GM21528 (cell line): ENCODE data around the gene TNFSF10.
"Not testable (repeated sequence)": the region's sequence is repeated elsewhere in the genome, so short reads cannot be mapped to it uniquely, and the experiment has no call there.

Experiments used
- ATAC-seq: cut with Tn5 transposase; IDR thresholded peaks from one replicate; pipeline ENCODE4 v1.9.1; 2021; ENCODE audit warnings: mild to moderate bottlenecking, moderate library complexity; ENCODE audit not compliant: unreplicated experiment, low FRiP score

Gene TNFSF10

DNA sequence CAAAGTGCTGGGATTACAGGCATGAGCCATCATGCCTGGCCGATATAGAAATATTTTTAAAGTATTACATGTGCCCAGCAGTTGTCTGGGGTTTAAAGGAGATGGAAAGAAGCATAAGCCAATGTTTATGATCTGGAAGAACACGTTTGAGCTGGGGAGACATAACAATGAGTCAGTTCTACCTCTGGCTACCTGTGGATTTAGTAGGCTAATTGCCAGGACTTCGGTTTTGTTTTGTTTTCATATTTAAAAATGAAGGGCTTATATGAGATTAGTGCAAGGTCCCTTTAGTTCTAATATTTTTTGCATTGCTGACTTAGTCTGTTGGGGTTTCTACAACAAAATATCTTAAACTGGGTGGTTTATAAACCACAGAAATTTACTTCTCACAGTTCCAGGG, 22.9 kb upstream of the TNFSF10 start:
- ATAC-seq = no peak

DNA sequence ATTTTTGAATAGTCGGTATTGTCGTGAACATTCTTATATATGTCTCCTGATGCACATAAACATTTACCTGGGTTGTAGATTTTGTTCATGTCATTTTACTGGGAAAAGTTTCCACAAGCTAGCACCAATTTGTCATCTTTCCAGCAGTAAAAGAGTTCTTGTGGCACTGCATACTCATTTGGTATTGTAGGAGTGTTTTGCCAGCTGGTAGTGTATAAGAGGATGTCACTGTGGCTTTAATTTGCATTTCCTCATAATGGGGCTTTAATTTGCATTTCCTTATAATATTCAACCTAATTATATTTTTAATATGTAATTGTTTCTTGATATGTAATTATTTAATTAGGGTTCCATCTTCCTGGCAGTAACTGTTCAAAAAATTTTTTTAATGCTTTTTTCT, 21.2 kb upstream of the TNFSF10 start:
- ATAC-seq = no peak

DNA sequence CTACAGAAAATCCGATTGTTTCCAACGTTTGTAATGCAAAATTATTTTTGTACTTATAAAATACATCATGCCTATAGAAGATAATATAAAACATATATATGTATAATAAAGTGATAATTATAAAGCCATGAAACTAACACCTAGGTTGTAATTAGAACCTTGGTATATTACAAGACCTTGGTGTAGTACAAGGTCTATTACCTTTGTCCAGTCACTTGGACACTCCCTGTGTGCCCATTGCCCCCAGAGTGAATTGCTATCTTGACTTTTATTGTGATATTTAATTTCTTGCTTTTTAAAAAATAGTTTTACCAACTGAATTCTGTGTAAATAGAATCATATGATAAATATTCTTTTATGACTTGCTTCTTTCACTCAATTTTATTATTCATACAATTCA, 20.7 kb upstream of the TNFSF10 start:
- no peak for ATAC-seq

DNA sequence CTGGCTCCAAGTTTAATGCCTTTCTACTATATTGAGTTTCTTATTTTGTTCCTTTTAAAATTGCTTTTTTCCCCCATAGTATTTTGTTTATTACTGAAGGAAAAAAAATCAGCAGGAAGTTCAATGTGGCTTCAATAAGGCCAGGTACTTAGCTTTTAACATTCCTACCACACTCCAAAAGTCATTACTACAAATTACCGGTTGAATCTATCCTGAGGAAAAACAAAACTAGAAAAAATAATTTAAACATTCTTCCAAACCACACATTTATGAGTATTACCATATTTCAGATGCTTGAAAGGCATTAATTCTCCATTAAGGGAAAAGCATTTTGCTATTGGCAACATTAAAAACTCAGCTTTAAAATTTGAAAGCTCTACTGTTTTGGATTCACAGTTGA, 20.2 kb upstream of the TNFSF10 start:
- ATAC-seq = no peak

DNA sequence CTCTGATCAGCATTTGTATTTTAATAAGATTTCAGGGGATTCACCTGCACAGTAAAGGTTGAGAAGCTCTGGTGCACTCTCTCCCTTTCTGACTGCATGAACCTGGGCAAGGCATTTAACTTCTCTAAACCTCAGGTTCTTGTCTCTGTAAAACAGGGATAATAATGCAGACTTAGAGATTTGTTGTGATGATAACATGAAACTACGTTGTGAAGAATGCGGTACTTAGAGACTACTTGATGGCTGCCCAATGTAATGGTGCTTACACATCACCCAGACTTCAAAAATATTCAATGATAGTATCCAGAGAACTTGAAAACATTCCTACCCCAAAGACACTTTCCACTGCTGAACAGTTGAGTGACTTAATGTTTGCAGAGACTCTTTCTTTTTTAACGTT, 19.8 kb upstream of the TNFSF10 start:
- ATAC-seq = no peak

DNA sequence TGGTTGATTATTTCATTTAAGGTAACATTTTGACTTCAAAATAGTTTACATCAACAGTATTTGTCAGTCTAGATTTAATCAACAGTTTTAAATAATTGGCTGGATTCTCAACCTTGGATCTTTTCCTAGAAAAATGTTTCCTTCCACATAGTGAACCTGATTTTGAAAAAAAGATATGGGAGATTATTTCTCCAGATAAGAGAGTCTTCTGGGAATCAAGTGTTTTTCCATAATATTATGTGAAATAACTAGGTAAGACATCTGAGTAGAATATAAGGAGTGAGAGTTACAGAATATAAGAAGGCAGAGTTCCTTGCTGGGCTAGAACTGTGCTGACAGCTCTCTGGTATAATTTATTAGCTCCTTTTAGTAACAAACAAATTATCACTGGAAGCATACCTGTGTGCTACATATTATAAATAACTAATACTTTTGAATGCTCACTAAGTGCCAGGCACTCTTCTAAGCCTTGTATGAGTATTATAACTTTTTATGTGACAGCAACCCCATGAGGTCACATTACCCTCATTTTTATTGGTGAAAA, 18.8 kb upstream of the TNFSF10 start:
- ATAC-seq = no peak

DNA sequence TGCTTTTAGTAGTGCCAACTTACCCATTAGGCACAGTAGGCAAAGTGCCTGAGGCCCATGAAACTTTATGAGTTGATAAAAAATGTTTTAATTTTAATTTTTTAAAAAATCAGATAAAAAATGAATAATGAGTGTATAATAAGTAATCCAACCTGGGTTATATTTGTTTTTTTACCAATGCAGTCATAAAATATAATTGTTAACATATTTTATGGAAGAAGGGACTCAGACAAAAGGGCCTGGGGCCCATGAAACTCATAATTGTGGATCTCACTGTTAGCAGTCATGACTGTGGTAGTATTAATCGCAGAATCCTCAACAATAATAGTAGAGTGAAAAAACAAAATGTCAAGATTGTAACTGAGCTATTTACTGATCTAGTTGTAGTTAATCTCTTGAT, 16.8 kb upstream of the TNFSF10 start:
- ATAC-seq = no peak

DNA sequence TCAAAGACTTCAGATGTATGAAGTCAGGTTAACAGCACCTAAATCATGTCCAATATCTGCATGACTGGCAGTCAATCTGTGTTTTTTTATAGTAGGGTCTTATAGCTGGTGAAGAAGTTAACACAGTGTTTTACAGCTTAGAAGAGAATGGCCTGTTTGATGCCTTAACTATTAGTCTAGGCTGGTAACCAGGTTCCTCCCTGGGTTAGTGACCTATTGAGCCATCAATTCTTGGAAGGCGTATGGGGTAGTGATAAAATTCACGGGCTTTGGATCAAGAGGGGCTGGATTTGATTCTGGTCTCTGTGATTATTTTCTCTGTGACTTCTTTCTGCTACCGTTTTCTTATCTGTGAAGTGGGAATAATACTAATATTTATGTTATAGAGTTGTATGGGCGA, 16.0 kb upstream of the TNFSF10 start:
- no peak for ATAC-seq

DNA sequence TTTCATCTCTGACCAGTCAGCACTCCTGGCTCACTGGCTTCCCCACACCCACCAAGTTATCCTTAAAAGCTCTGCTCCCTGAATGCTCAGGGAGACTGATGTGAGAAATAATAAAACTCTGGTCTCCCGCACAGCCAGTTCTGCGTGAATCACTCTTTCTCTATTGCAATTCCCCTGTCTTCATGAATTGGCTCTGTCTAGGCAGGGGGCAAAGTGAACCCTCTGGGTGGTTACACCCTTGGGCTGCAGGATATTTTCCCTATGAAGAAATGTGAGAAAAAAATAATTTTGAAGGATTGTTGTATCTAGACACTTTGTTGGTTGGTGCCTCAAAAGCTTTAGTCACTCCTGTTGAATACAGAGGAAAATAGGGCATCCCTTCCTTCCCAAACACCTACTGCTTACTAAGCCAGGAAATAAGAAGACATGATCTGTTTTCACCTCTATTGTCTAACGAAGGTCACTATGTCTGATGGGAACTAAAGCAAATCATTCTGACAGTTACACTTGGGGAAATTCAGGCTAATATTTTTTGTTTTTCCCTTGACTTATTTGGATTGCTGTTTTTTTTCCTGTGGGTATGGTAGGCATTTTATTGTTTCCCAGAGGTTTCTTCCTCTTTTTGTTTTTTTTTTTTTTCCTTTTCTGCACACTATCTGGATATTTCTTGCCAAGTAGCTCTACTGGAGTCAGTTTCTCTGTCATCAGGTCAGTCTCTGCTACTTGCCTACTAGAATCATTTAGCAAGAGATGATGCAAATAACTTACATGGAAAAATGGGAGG, 15.3 kb upstream of the TNFSF10 start:
- no peak for ATAC-seq

DNA sequence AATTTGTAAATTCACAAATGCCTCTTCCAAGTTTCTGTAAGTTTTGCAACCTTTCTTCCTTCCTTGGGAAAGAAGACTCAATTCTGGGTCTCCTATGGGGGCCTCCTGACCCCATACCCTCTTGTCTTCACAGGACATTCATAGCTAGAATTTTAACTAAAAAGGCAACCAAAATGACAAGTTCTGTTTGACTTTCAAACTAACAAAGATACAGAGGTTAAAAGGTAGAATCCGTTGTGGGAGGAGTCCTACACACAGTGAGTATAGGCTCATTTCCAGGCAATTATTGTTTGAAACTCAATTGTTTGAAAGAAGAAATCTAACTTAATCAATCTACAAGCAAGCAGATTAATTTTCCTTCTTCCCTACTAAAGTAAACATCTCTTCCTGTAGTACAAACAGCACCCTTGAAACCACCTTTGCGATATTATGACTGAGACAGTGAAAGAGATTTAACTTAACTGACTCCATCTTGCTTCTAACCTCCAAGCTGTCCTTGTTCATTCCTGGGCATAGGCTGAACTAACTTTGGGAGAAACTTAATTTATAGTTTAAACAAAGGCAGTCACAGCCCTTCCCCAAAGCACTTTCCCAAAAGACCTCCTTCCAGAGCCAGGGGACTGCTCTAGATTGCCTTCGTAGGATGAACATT, 14.4 kb upstream of the TNFSF10 start:
- no peak for ATAC-seq

DNA sequence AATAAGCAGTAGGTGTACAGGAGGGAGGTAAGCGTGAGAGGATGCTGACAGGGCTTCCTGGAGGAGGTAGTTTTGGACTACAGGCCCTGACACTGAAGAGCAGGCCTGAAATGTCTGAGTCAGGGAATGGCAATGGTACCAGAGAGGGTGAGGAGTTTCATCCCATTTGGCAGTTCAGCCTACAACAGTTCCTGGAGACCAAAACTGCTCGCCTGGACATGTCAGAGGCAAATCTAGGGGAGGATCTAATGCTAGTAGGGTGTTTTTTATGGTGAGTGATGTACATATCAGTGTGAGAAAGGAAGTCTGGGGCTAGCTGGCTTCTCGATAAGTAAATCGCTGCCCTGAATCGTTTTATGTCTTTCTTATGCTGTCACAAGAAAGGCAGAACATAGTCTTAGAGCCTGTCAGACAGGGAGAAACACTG, 13.8 kb upstream of the TNFSF10 start:
- no peak for ATAC-seq

DNA sequence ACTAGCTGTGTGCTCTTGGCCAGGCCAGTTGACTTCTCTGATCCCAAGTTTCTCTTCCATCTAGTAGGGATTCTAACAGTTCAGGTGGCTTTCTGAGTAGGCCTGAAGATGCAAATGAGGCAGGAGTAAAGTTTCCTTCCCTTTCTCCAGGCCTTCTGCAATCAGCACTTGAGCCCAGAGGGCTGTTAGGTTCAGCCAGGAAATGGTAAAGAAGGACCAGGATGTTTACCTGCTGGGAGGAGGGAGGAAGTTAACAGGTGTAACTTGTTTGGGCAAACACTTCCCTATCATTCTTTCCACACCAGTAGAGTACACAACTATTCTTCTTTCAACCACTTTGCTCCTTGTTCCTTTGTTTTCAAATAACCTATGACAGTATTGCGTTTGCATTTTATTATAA, 13.3 kb upstream of the TNFSF10 start:
- no peak for ATAC-seq

DNA sequence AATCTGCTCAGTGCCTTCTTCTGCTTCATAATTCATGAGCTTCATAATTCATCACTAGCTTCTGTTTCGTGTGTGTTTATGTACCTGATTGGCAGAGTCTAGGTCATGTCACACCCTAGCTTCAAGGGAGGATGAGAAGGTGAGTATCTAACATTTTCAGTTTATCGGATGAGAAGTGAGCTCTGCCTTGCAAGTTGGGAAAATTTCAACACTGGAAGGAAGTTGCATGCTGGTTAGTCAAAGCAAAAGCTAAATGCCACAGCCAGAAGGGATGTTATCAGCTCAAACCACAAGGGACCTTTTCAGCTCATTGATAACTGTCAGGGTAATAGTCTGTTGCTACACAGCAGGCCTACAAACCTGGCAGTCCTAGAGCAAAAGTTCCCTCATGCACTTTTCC, 7.3 kb upstream of the TNFSF10 start:
- ATAC-seq = no peak

DNA sequence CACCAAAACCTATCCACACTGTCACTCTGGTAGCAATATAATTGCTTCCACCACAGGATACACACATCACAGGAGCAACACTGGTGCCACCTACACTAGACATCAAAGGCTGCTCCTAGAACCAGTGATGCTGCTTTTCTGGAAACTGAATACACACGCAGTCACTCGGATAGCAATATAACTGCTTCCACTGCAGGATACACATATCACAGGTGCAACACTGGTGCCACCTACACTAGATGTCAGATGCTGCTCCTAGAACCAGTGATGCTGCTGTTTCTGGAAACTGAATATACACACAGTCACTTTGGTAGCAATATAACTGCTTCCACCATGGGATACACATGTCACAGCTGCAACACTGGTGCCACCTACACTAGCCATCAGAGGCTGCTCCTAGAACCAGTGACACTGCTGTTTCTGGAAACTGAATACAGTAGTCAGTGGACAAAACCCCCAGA, 6.9 kb upstream of the TNFSF10 start:
- ATAC-seq = no peak

DNA sequence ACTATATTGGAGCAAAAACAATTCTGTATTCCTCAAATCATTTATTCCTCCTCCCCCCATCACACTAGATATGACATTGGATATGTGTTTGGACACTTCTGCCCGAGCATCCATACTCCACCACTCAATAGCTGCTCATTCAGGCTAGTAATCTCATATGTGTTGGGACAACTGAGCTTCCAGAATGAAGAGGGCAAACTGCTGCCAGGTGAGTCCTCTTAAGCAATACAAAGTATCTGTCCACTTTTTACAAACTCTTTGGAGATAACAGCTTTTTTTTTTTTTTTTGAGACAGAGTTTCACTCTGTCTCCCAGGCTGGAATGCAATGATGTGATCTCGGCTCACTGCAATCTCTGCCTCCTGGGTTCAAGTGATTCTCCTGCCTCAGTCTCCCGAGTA, 5.4 kb upstream of the TNFSF10 start:
- no peak for ATAC-seq

DNA sequence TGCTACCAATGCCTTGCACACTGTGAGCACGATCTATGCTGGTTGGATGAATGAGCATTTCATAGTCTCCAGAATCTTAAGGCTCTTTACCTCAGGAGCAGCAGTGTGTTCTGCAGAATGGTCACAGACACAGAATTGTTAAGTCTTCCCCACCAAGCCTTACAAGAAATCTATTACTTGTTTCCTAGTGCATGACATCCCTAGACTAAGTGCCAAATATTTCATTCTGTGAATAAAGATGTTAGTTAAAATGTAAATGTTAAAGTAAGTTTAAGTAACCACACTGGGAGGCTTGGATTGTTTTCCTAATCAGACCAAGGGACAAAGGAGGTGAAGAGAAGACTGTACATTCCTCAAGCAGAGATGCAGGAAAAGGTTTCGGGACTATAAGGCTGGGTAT, 4.1 kb upstream of the TNFSF10 start:
- ATAC-seq = no peak

DNA sequence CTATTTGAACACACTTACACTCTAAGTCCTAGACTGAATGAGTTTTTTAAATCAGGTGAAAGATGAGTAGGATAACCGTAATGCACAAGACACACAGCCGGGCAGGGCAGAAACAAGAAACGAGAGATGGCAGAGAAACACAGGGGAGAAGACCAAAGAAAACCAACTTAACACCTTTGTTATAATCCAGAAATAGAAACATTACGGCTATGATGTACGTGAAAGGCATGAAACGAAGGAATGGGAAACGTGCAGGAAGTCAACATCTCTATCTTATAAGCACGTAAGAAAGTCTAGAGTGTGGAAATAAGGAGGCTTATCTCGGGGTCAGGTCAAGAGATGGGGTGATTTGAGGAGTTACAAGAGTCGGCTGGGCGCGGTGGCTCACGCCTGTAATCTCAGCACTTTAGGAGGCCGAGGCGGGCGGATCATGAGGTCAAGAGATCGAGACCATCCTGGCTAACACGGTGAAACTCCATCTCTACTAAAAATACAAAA, 1.9 kb upstream of the TNFSF10 start:
- ATAC-seq = no peak

DNA sequence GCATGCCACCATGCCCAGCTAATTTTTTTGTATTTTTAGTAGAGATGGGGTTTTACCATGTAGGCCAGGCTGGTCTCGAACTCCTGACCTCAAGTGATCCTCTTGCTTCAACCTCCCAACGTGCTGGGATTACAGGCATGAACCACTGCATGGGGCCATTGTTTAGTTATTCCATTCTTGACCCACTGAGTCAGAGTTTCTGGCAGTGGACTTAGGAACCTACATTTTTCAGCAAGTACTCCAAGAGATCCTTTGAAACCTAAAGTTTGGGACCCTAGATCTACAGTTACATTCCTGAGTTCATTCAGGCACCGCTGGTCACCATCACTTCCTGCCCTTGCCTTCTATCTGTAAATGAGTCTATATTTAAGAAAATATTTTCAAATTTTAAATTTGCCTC, 1.4 kb upstream of the TNFSF10 start:
- ATAC-seq = no peak

DNA sequence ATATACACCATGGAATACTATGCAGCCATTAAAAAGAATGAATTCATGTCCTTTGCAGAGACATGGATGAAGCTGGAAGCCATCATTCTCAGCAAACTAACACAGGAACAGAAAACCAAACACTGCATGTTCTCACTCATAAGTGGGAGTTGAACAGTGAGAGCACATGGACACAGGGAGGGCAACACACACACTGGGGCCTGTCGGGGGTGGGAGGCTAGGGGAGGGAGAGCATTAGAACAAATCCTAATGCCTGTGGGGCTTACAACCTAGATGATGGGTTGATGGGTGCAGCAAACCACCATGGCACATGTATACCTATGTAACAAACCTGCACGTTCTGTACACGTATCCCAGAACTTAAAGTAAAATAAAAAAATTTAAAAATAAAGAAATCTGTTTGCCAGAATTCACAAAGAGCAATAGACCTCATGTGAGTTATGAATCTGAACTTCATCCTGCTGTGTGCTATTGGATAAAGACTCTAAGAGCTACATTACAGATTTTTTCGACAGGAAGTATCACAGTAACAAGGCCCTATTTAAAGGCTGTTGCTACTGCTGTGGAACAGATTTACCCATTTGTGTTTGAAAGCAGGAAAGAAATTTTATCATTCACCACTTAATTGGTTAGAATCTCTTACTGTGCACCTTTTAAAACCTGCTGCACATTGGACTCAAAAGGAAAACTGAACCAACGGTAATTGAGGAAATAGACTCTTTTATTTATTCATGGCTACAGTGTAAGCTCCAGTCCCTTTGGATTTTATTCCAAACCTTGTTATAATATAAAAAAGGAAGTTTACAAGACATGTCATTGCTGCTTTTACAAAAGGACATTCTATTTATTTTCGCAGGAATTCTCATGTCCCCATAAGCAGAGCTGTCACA, 1.1 kb downstream of the TNFSF10 start:
- not testable (repeated sequence) for ATAC-seq

DNA sequence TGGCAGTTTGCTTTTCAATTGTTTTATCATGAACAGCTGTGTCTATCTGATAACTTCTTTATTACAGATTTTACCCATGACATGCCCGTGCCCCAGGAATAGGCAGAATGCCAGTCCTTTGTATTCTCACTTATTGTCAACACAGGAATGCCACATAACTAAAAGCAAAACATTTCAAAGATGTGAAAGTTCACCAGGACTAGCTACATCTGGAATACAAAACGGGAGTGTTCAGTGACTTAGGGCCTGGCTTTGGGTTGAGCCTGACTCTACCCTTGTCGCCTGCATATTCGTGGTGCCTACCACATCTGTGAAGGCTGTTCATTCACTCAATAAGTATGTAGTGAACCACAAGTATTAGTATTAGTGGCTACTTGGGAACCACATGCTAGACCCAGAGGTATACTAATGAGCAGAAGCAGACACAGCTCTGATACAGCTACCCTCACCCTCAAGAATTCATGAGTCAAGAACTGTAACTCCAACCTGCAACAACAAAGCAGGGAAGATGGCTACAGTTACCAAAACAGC, 2.9 kb downstream of the TNFSF10 start:
- no peak for ATAC-seq

DNA sequence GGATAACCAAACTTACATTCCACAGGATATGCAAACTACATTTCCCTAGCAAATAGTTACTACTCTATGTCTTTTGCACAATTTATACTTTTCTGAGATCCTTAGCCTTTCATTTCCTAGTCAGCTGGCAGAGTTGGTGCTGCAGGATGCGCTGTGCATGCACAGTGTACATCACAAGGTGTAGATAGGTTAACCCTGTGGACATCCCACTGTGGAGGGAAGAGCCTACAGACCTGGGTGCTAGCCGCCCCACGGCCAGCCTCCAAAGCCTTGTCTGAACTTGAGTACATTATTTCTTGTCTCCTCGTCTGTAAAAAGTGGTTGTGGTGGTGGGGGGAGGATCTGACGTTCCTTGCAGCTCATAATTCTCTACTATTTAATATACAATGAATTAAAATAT, 3.5 kb downstream of the TNFSF10 start:
- no peak for ATAC-seq
